ENCODE measurements around the gene ERCC5. TPM values are rescaled to one million over a fixed set of nuclear protein-coding genes. Genes with fewer than 3 reads are reported as not detected.

ERCC5 gene
- total and polyA plus RNA-seq, 3 donors from 2014 or later: 43.9 to 54.9 (median 49.9) TPM

DNA sequence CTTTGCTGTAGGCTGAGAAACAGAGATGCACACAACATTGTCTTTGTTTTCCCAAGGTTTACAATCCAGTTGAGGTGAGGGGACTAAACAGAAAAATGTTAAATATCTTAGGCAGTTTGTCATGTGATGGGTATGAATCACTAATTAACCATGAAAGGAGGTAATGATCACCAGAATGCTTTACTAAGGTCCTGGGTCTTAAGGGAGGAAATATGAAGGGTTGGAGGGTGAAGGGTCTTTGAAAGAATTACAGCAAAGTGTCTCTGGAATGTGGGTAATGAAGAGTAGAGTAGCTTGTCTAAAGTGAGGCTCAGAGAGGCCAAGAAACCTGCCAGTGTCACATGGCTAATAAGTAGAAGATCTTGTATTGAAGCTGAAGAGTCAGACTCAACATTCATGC is 27.9 kb upstream of the ERCC5 start:
- Histone ChIP-seq H3K27ac (no peak overlapping the region), H3K36me3 (ENCODE audit: low read depth, missing control alignments) (no peaks in the 10 kb centered on the region), H3K4me3 (no peak overlapping the region), H3K4me1 (no peaks in the 10 kb centered on the region), H3K27me3 (no peaks in the 10 kb centered on the region), H3K9me3 (no peaks in the 10 kb centered on the region)
- intact Hi-C loops (cut with DNase I; ENCODE audit: low total_unique reads): no loop called here
- DNase-seq: no peak
- TF ChIP-seq, protein P1, sequence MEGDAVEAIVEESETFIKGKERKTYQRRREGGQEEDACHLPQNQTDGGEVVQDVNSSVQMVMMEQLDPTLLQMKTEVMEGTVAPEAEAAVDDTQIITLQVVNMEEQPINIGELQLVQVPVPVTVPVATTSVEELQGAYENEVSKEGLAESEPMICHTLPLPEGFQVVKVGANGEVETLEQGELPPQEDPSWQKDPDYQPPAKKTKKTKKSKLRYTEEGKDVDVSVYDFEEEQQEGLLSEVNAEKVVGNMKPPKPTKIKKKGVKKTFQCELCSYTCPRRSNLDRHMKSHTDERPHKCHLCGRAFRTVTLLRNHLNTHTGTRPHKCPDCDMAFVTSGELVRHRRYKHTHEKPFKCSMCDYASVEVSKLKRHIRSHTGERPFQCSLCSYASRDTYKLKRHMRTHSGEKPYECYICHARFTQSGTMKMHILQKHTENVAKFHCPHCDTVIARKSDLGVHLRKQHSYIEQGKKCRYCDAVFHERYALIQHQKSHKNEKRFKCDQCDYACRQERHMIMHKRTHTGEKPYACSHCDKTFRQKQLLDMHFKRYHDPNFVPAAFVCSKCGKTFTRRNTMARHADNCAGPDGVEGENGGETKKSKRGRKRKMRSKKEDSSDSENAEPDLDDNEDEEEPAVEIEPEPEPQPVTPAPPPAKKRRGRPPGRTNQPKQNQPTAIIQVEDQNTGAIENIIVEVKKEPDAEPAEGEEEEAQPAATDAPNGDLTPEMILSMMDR (IDR thresholded peaks at IDR 0.05): no peak
- no peak for TF ChIP-seq POLR2A (IDR thresholded peaks at IDR 0.05)

DNA sequence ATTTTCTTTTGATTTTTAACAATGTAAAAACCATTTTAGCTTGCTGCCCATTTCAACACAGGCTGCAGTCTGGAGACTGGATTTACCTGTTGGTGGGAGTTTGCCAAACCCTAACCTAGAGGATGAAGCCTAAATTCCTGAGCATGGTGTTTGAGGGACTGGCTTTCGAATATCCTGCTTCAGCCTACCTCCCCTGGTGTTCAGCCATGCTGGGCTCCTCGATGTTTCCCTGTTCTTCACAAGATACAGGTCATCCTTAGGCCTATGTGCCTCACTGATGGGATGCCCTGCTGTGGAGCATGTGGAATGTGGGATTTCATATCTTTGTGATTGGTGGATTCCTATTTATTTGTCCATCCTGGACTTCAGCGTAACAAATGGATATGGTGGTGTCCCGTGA is 20.4 kb upstream of the ERCC5 start:
- Histone ChIP-seq H3K36me3 (ENCODE audit: low read depth, missing control alignments) (no peaks in the 10 kb centered on the region), H3K4me3 (no peak overlapping the region), H3K9me3 (no peaks in the 10 kb centered on the region), H3K4me1 (no peaks in the 10 kb centered on the region), H3K27me3 (no peaks in the 10 kb centered on the region), H3K27ac (no peak overlapping the region)
- intact Hi-C loops (cut with DNase I; ENCODE audit: low total_unique reads): no loop called here
- no peak for DNase-seq
- TF ChIP-seq, protein P1 (IDR thresholded peaks at IDR 0.05): no peak
- TF ChIP-seq POLR2A (IDR thresholded peaks at IDR 0.05): no peak
- WGBS, 2 donors: 96 to 97% methylated on average over 3 to 4 of the region's 4 CpGs

DNA sequence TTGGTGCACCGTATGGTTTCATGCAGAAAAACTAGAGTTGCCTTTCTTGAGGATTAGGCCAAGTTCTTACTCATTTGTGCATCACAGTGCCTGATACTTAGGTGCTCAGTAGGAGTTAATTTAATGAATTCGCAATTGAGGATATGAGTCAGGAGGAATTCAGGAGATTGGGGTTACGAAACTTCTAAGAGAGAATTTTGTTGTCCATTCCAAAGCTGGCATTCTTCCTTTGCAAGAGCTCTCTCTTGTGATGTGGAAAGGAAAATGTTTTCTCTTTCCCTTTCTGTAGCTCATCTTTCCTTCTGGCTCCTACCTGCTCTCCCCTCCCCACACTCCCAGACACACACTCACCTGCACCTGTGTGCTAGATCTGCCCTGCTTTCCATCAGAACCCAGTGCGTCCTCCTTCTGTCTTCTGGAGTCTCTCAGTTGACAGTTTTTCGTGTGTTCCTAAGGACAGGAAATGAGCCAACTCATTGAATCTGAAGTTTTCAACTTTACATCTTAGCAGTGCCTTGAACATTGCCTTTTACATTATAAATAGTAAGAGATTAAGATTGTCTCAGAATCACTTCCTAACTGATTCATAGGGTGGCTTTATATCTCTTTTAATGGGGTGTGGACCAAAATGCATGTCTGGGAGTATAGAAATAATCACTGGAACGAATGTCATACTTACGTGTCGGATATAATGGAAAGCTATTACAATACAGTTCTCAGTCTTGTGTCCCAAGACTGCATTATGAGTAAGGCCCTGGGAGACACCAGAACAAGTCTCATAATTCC is 19.7 kb upstream of the ERCC5 start:
- 86 to 91% methylated on average over 8 of the region's 8 CpGs for WGBS, 2 donors

DNA sequence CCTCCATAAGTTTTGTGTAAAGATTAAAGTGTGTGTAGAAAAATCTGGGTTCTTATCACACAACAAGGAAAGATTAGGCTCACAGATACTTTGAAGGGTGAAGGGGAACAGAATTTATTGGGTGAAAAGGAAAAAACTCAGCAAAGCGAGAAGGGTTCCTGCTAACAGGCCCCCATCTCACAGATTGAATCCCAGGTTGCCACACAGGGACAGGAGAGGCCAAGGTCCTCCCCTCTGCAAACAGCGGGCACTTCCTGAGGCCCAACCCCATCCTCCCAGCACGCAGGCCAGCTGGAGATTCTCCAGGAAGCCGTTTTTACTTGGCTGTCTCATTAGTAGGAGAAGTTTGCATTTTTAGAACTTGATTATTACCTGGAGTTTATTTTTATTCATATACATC is 15.2 kb upstream of the ERCC5 start:
- no peak for DNase-seq
- TF ChIP-seq POLR2A (IDR thresholded peaks at IDR 0.05): no peak
- TF ChIP-seq, protein P1 (IDR thresholded peaks at IDR 0.05): no peak
- H3K36me3 ChIP-seq (ENCODE audit: low read depth, missing control alignments): no peaks in the 10 kb centered on the region
- no peaks in the 10 kb centered on the region for H3K4me1 ChIP-seq
- intact Hi-C loops (cut with DNase I; ENCODE audit: low total_unique reads): no loop called here
- H3K9me3 ChIP-seq: no peaks in the 10 kb centered on the region
- no peak overlapping the region for H3K4me3 ChIP-seq
- H3K27me3 ChIP-seq: no peaks in the 10 kb centered on the region
- no peak overlapping the region for H3K27ac ChIP-seq
- WGBS, 2 donors: 41 to 58% methylated on average over 4 of the region's 4 CpGs

More for the DNA sequence above, 19.7 kb upstream of the ERCC5 start:
- no peak for DNase-seq
- TF ChIP-seq, protein P1 (IDR thresholded peaks at IDR 0.05): no peak
- no peak for TF ChIP-seq POLR2A (IDR thresholded peaks at IDR 0.05)
- no peaks in the 10 kb centered on the region for H3K27me3 ChIP-seq
- H3K27ac ChIP-seq: no peak overlapping the region
- intact Hi-C loops (cut with DNase I; ENCODE audit: low total_unique reads): no loop called here
- H3K9me3 ChIP-seq: no peaks in the 10 kb centered on the region
- no peaks in the 10 kb centered on the region for H3K36me3 ChIP-seq (ENCODE audit: low read depth, missing control alignments)
- no peak overlapping the region for H3K4me3 ChIP-seq
- no peaks in the 10 kb centered on the region for H3K4me1 ChIP-seq

DNA sequence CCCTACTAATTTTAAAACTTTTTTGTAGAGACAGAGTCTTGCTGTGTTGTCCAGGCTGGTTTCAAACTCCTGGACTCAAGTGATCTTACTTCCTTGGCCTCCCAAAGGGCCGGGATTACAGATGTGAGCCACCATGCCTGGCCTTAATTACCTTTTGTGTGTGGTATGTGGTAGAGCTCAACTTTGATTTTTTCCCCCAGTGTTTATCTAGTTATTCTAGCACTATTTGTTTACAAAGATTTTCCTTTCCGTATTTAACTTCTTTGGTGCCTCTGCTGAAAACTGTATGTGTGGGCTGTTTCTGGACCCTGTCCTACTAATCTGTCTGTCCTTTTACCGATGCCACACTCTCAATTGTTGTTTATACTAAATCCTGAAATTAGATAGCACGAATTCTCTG is 9.4 kb upstream of the ERCC5 start:
- no peaks in the 10 kb centered on the region for H3K4me1 ChIP-seq
- WGBS, 2 donors: 94% methylated on average over 4 of the region's 4 CpGs
- H3K36me3 ChIP-seq (ENCODE audit: low read depth, missing control alignments): no peaks in the 10 kb centered on the region
- no peaks in the 10 kb centered on the region for H3K9me3 ChIP-seq
- no peak overlapping the region for H3K27ac ChIP-seq
- DNase-seq: no peak
- H3K4me3 ChIP-seq: no peak overlapping the region
- intact Hi-C loops (cut with DNase I; ENCODE audit: low total_unique reads): no loop called here
- no peaks in the 10 kb centered on the region for H3K27me3 ChIP-seq
- TF ChIP-seq POLR2A (IDR thresholded peaks at IDR 0.05): no peak
- TF ChIP-seq, protein P1 (IDR thresholded peaks at IDR 0.05): no peak
